HTERT RPE-1 (cell line): Measurements from ENCODE around the gene APOLD1.
"Not testable (repeated sequence)": the region's sequence is repeated elsewhere in the genome, so short reads cannot be mapped to it uniquely, and the experiment has no call there.

Source experiments
- in situ Hi-C: fragments of 300-500 bp; cut with MboI; formaldehyde crosslinking; loops from 4 replicates; pipeline ENCODE4 v1.14.3; 2020; ENCODE audit warnings: low sequenced_read_pairs

APOLD1 gene, protein sequence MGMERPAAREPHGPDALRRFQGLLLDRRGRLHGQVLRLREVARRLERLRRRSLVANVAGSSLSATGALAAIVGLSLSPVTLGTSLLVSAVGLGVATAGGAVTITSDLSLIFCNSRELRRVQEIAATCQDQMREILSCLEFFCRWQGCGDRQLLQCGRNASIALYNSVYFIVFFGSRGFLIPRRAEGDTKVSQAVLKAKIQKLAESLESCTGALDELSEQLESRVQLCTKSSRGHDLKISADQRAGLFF

DNA sequence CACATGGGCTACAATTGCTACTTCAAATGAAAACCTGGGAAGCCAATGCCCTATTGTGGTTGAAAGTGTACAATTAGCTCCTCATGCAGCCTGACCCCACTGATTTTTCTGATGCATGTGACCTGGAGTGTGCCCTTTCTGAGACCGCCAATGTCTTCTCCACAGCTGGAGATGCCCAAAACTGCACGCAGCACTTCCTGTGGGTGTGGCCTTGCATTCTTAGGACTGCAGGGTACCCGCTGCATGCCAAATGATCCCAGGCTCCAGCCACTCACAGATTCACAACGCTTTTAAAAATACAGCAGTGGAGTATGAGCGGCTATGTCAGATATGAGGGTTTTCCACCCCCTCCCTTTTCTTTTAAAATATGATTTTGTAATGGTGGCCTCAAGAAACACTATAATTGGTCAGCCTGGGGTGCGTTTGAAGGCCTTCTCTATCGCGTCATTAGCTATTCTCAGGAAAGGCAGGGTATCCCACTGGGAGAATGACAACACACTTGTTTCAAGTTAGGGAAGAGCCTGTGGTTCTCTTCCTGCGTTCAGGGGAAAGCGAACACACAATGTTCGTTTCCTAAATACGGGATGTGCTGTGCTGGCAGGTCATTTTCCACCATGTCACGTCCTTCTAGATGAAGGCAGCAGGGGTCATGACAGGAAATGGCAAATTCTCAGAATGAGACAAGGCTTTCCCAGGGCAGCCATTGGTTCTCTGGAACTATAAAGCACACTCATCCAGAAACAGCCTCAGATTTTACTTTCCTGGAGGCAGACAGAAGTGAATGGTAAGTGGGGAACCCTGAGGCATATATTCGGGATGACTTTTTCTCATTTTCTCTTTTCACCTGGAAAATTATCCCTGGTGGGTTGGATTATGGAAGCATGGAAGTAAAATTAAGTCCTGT lies at the start of gene APOLD1:
APOLD1 (plus strand) TSS at position 749 of the 904 bp plus-strand sequence; CDS start at position 782, 33 bp downstream.
- in situ Hi-C loops: no loop called here

DNA sequence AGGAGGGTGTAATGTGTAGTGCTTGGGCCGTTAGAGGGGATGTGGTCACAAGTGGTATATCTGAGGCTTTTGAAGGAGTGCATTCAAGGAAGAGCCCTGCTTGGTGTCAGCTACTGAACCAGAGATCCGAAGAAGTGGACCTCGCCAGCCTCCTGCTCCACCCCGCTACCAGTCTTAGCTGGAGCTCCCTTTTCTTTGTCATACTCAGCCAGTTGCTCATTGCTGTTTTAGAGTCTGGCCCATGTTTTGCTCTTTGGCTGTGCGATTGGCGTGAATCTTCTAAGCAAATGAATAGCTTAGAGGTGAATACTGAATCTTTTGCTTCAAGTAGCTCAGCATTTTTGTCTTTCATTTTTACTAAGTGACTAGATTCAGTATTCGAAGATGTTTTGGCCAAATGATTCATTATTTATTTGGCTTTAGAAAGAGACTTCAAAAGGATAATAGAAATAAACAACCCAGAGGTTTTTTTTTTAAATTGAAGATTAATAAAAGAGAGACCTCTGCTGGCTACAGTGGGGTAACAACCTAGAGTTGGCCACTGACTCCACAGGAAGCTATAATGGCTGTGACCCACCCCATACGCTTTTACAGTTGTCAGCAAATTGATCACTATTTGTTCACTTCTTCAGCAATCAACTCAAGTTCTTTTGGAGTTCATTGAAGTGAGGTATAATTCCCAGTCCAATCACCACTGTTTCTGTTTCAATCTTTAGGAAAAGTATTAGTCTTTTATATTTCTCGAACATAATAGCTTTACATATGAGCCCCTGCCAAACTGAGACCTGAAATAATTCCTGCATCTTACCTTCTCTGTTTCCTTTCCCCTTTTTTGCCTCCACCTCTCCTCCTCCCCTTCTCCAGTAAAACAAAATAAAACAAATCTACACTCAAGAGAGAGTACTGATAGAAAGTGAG lies 48.4 kb upstream of the APOLD1 start:
- in situ Hi-C loops: no loop called here

DNA sequence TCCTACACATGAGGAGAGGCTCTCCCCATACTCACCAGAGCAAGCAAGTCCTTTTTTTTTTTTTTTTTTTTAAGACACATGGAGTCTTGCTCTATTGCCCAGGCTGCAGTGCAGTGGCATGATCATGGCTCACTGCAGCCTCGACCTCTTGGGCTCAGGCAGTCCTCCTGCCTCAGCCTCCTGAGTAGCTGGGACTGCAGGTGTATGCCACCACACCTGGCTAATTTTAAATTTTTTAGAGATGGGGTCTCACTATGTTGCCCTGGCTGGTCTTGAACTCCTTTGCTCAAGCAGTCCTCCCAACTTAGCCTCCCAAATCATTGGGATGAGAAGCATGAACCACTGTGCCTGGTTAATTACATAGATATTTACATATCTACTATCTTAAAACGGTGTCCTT lies 47.3 kb upstream of the APOLD1 start:
- in situ Hi-C loops: not testable (repeated sequence)

DNA sequence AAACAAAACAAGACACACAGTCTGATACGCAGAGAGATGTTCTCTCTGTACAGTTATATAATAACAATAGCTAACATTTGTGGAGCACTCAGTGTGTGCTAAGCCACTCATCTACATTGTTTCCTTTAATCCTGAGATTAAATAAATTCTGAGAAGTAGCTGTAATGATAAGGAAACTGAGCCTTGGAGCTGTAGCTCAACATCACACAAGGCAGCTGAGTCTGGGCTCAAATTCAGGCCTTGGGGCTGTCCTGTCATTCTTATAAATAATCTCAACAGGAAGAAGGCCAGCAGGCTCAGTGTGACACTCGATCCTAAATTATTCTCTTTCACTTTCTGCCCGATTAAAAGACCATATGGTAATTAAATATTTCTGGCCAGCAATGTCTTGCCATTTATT lies 43.8 kb upstream of the APOLD1 start:
- in situ Hi-C loops: no loop called here

DNA sequence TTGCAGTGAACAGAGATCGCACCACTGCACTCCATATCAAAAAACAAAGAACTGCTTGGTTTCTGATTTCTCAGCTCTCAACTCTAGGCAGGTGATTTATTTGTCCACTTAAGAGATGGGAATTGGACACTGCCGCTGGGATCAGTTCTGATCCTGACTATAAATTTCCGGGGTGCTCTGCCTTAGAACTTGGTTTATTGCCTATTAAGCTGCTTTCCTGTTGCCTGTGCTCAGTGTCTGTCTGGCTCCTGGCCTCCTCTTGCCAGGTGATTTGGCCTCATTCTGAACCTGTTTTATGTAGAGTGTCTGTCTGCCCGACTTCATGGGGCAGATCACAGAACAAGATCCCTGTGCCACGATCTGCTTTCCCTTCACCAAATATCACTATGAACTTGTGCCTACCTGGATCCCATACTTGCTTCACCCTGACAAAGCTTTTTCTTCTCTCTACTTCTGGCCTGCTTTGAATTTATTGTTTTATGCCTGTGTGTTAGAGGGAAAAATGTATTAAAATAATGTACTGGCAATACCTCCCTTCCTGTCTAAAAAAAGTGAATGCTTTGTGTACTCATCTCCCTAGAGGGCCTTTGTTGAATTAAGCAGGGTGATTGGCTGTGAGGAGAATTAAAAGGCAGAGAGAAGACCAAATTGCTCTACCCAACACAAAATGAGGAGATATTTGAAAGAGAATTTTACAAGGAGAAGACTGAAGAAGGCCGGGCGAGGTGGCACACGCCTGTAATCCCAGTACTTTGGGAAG lies 40.7 kb upstream of the APOLD1 start:
- in situ Hi-C loops: no loop called here

DNA sequence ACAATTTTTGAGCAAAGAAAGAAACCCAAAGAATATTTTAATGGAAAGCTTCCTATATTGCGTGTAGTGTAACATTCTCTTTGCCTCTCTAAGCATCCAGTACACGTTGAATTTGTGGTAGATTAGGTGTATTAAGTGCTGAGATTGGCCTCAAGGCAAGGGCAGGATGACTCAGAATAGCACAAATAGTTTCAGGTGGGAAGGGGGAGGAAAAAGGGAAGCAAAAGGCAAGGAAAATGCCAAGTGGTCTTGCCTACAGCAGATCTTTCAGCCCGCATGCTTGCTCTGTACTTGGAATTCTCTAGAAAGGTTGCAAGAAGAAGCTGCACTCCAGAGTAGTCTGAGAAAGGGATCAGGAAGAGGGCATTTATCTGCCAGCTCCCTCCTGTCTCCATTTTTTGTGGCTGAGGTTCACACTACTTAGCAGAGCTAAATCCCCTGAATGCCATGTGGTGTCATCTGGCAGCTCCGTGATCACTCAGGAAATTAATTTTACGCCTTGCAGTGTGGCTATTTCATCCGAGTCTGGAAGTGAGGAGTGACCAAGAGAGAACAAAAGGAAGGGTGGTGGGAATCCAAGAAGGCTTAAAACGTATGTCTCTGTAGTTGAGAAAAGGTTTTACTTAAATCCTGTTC lies 39.8 kb upstream of the APOLD1 start:
- in situ Hi-C loops: no loop called here

DNA sequence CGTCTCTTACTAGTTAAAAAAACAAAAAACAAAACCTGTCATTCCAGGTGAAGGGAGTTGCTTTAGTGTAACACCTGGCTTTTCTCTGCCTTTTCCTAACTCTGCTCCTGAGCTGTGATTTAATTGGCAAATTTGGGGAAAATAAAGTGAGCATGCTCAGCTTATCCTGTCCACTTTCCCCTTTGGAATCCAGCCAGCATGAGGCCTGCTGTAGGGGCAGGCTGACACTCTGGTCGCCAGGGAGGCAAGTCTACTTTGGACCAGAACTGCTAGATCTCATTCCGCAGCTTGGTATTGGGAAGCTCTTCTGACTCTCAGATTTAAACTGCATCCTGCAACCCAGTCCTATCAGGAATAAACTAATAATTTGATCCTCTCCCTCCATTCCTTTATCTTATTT lies 38.2 kb upstream of the APOLD1 start:
- in situ Hi-C loops: no loop called here

DNA sequence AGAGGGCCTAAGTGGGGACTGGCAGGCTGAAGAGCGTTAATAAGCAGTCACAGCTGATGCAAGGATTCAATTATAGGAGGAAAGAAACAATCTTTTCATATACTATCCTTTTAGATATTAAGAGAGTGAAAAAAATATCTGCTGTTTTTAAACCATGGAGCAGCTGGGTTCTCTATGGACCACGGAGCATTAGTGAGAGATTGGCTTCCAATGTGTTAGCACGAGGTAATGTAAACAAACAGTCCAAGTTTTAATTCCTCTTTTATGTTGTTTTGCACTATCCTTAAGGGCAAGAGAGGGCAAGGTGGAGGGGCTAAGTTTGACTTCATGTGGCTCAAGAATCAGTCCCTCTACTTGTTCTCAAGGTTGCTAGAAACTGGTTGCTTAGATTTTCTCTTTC lies 37.4 kb upstream of the APOLD1 start:
- in situ Hi-C loops: no loop called here

DNA sequence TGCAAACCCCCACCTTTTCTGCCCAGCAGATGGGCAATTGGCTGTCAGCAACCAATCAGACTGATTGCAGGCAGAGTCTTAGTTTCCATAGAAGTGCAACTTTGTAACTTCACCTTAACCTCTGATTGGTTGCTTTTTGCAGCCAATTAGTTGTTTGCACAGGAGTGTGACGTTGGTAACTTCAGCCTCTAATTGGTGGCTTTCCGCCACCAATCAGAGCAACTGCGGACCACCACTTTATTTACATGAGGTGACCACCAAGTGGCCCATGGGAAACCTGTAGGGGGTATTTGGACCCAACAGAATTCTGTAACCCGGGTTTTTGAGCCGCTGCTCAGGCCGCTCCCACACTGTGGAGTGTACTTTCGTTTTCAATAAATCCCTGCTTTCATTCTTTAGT lies 36.0 kb upstream of the APOLD1 start:
- in situ Hi-C loops: no loop called here

DNA sequence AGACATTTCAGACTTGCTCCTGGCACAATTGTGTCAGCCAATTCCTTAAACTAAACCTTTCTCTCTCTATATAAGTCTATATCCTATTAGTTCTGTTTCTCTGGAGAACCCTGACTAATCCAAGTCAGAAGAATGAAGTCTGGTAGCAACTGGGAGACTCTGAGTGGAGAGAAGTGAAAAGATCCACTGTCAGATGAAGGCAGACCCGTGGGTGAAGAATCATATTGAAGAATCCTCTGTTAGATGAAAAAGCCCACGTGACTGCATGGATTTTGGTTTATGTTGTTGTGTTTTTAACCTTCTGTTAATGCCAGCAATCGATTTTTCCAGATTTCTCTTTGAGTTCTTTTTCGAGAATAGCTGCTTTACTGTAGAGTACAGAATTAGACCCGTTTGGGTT lies 29.5 kb upstream of the APOLD1 start:
- in situ Hi-C loops: no loop called here

DNA sequence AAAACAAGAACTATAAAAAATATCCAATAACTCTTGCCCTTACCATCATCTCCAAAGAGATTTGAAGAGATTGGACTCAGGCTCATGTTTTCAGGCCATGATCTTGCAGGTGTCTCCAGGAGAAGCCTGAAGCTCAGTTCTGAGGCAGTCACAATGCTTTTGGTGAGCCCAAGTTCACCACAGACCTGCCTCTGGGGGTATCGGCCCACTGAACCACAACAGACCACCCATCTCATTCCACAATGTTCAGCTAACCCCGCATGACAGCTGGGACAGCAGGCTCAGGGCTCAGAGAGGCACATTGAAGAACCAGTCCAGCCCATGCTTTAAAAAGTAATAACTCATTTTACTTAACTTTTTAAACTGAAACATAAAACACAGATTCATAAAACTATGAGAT lies 28.3 kb upstream of the APOLD1 start:
- in situ Hi-C loops: no loop called here

DNA sequence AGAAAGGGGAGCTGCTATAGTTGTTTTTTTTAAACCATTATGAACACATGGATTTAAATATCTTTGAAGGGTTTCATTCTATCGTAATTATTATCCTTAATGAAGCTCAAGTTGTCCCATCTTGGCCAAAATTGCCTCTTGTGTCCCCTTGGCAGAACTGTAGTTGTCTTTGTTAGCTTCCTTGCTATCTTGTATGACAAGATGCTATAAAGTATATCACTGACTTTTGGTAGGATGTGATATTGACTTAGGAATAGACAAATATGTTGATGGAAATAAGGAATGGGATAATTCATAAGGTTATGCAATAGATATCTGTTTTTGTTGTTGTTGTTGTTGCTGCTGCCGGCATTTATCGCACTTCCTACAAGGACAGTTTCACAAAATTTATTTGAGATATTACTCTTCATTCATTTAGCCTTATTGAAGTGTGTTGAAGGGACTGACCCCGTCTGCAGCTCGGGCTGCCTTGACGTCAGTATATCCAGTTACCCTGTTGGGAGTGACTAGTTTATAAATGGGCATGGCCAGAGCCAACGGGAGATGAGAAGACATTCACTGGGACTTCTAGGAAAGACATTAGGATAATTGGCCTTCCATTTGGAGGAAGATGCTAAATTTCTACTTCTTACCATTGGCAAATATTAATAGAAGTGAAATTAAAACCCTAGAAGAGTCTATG lies 26.1 kb upstream of the APOLD1 start:
- in situ Hi-C loops: no loop called here

DNA sequence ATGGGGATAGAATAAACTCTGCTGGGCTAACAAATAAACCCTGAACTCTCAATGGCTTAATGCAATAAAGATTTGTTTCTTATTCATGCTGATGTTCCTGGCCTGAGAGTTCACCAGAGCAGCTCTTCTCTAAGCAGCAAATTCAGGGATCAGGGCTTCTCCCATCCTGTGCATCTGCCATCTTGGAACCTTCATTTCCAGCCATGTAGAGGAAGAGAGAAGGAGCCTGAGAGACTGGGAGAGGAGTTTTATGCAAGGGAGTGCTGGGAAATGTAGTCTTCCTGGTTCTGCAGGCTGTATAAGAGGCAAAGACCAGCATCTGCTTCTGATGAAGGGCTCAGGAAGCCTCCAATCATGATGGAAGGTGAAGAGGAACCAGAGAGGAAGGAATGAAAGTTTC lies 20.6 kb upstream of the APOLD1 start:
- in situ Hi-C loops: no loop called here

DNA sequence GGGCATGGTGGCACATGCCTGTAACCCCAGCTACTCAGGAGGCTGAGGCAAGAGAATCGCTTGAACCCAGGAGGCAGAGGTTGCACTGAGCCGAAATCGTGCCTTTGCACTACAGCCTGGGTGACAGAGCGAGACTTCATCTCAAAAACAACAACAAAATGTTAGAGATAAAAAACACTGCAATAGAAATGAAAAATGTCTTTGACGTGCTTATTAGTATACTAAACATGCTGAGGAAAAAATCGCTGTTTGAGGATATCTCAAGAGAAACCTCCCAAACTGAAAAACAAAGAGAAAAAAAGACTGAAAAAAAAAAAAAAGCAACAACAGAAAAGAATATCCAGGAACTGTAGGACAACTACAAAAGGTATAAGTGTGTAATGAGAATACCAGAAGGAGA lies 15.2 kb upstream of the APOLD1 start:
- in situ Hi-C loops: no loop called here

DNA sequence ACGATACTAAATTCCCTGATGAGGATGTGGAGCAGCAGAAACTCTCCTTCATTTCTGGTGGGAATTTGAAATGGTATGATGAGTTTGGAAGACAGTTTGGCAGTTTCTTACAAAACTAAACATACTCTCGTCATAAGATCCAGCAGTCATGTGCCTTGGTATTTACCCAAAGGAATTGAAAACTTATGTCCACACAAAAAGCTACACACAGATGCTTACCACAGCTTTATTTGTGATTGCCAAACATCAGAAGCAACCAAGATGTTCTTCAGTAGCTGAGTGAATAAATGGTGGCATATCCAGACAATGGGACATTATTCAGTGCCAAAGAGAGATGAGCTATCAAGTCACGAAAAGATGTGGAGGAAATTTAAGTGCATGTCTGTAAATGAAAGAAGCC lies 10.7 kb upstream of the APOLD1 start:
- in situ Hi-C loops: no loop called here

DNA sequence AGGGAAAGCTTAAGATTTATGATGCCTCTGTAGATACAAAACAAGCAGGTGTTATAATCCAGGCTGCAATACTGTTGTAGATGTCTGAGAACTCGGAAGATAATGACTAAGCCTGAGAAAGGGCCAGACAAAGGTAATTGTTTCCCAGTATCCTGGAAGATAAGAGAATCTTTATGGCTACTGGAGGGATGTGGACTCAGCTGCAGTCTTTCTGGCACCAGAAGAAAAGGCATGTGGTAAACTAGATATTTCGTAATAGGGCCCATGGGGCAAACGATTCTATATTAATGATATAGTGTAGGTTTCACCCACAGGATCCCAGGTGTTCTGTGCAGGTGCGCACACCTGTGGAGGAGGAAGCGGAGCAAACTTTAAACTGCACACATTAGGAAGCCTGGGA lies 9.2 kb upstream of the APOLD1 start:
- in situ Hi-C loops: no loop called here

DNA sequence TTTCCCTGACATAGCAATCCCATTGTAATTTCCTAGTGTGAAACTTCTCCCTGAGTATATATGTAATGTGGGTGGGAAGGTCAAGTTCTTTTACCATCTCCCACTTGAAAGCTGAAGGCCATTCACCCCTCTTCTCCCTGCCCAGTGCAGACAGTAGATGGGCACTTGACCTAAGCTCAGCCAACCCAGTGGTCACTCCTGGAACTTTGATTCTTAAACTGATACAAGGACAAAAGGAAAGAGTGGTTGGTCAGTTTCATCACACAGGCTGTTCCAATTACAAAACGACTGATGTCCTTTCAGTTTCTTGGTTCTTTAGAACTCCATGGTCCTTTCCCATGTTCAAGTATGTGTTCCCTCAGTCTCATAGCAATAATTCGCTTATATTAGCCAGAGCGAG lies 8.4 kb upstream of the APOLD1 start:
- in situ Hi-C loops: no loop called here

DNA sequence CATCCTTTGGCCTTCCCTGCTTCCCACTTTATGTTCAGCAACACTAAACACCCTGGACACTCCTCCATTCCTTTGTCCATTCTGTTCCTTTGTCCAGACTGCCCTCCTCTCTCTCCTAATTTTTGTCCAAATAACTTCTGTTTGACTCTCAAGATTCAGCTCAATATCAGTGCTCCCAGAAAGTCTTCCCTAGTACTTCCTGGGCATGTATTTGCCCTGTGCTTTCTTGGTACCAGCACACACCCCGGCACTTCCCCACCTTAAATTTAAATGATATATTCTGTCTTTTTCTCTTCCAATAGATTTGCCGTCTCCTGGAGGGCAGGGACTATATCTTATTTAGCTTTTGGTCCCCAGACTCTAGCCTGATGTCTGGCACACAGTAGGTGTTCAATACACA lies 6.5 kb upstream of the APOLD1 start:
- in situ Hi-C loops: no loop called here

DNA sequence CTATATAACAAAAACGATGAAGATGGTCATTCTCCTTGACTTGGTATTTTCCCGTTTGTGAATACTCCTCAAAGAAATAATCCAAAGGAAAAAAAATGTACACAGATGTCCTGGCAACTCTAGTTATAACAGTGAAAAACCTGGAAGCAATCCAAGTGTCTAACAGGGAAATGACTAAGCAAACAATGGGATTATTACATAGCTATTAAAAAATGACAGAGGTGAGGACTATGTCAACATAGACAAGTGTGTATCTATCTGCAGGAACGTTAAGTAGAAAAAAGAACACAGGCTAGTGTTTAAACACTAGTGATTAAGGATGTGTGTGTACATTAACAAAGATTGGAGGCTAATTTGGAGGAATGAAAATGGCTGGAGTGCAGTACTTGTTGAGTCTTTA lies 5.9 kb upstream of the APOLD1 start:
- in situ Hi-C loops: no loop called here

DNA sequence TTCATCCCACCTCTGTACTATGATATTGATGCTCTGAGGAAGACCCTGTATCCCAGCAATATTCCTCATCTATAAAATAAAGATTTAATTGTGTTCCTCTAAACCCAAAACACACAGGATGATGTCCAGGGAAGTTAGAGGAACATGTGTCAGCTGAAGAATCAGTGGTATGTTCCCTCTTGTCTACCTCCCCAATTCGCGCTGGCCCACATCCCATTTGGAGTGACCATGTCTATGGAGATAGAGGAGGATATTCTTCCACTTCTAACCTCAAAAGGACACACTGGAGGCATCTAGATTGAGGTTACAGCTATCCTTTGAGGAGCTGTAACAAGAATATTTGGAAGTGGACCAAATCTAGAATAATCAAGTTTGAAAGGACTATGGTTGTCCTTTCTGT lies 1.3 kb upstream of the APOLD1 start:
- in situ Hi-C loops: no loop called here
